Activated naive CD8-positive, alpha-beta T cell treated with anti-CD3 and anti-CD28 coated beads, Interleukin-2, amount 50 U/mL, for 16 hours (primary cell): Measurements from ENCODE around the gene KCNMA1.
"Not testable (repeated sequence)": the region's sequence is repeated elsewhere in the genome, so short reads cannot be mapped to it uniquely, and the experiment has no call there.

Source experiments
- DNase-seq: peaks from one replicate; pipeline ENCODE4 v3.0.0-alpha.2; 2020; ENCODE audit warnings: low read depth, low spot score

The KCNMA1 gene

GRCh38 chr10:77419056-77419455 lies 218.6 kb downstream of the KCNMA1 start:
- no peak for DNase-seq

- DNase-seq: no peak
These were observed 219.6 kb downstream of the KCNMA1 start for GRCh38 chr10:77417806-77418640.

GRCh38 chr10:77417359-77417758 lies 220.2 kb downstream of the KCNMA1 start:
- DNase-seq: no peak

- no peak for DNase-seq
These were observed 221.1 kb downstream of the KCNMA1 start for GRCh38 chr10:77416311-77417135.

GRCh38 chr10:77415313-77415960 lies 222.2 kb downstream of the KCNMA1 start:
- DNase-seq: no peak

- no peak for DNase-seq
These were observed 224.4 kb downstream of the KCNMA1 start for GRCh38 chr10:77413231-77413630.

GRCh38 chr10:77412573-77413133 lies 225.0 kb downstream of the KCNMA1 start:
- DNase-seq: not testable (repeated sequence)

- DNase-seq: no peak
These were observed 225.8 kb downstream of the KCNMA1 start for GRCh38 chr10:77411805-77412204.

- DNase-seq: no peak
These were observed 227.1 kb downstream of the KCNMA1 start for GRCh38 chr10:77410523-77410922.

GRCh38 chr10:77409697-77410471 lies 227.7 kb downstream of the KCNMA1 start:
- no peak for DNase-seq

GRCh38 chr10:77408259-77408658 lies 229.3 kb downstream of the KCNMA1 start:
- DNase-seq: no peak

GRCh38 chr10:77406764-77407430 lies 230.7 kb downstream of the KCNMA1 start:
- no peak for DNase-seq

GRCh38 chr10:77405771-77406241 lies 231.8 kb downstream of the KCNMA1 start:
- no peak for DNase-seq

- no peak for DNase-seq
These were observed 232.8 kb downstream of the KCNMA1 start for GRCh38 chr10:77404810-77405209.

- DNase-seq: no peak
These were observed 233.8 kb downstream of the KCNMA1 start for GRCh38 chr10:77403761-77404160.

GRCh38 chr10:77401683-77402082 lies 235.9 kb downstream of the KCNMA1 start:
- no peak for DNase-seq

GRCh38 chr10:77400033-77400432 lies 237.6 kb downstream of the KCNMA1 start:
- DNase-seq: no peak

GRCh38 chr10:77398986-77399755 lies 238.4 kb downstream of the KCNMA1 start:
- DNase-seq: no peak

- no peak for DNase-seq
These were observed 239.1 kb downstream of the KCNMA1 start for GRCh38 chr10:77398558-77398957.

- DNase-seq: no peak
These were observed 240.5 kb downstream of the KCNMA1 start for GRCh38 chr10:77397103-77397502.
